8988T (cell line): ENCODE data around the gene AGPAT2.
"Not testable (repeated sequence)": the region's sequence is repeated elsewhere in the genome, so short reads cannot be mapped to it uniquely, and the experiment has no call there.

ENCODE experiments used
- DNase-seq: peaks from one replicate; pipeline ENCODE4 v3.0.0; 2011

The AGPAT2 gene

DNA sequence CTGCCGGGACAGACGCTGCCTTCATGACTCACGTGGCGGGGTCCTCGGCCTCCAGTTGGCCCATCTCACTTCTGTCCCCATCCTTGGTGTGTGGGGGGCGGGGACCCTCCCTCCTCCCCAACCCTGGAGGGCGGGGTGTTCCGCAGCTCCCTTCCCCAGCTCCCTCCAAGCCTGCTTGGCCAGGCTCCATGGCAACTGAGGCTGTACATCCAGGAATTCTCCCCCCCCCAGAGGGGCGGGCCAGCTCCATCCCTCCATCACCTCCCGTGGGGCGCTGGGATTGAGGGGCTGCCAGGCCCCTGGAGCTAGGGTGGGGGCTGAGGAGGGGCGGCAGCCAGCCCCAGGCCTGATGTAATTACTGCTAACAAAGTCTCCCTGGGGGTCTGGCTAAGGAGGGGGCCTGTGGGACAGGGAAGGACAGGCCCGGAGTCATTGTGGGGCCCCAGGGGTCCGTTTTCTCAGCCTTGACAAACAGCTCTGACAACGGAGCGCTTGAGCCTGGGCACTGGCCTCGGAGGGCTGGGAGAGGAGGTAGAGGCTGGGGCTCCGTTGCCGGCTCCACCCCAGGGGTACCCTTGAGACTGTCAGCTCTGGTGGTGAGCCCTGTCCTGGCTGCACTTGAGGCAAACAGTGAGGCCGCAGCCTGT is 33.1 kb upstream of the AGPAT2 start:
- no peak for DNase-seq

DNA sequence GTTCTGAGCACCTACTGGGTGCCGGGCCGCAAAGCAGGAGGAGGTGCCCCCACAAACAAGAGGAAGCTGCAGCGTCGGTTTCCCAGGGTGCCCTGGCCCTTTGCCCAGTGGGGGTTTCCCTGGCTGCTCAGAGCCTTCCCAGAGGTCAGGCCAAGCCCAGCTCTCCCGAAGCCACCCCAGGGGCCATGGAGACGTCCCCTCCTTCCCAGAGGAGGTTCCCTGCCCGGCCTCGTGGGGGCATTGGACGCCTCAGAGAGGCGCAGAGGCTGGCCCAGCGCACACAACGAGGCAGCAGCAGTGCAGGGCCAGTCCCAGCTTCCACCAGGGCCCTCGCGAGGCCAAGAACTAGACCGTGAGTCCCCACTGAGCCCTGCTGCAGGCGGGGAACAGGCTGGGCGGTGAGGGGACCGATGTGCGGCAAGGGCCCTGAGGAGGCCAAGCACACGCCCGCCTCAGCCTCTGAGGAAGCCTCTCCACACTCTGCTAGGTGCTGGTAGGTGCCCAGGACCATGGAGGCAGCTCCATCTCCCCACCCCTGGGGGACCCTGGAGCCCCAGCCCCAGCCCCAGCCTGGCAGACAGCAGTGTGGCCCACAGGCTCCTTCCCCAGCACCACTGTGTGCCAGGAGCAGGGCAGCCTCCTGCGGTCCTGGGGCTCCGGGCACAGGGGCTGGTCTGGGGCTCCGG is 32.1 kb upstream of the AGPAT2 start:
- DNase-seq, result no peak

DNA sequence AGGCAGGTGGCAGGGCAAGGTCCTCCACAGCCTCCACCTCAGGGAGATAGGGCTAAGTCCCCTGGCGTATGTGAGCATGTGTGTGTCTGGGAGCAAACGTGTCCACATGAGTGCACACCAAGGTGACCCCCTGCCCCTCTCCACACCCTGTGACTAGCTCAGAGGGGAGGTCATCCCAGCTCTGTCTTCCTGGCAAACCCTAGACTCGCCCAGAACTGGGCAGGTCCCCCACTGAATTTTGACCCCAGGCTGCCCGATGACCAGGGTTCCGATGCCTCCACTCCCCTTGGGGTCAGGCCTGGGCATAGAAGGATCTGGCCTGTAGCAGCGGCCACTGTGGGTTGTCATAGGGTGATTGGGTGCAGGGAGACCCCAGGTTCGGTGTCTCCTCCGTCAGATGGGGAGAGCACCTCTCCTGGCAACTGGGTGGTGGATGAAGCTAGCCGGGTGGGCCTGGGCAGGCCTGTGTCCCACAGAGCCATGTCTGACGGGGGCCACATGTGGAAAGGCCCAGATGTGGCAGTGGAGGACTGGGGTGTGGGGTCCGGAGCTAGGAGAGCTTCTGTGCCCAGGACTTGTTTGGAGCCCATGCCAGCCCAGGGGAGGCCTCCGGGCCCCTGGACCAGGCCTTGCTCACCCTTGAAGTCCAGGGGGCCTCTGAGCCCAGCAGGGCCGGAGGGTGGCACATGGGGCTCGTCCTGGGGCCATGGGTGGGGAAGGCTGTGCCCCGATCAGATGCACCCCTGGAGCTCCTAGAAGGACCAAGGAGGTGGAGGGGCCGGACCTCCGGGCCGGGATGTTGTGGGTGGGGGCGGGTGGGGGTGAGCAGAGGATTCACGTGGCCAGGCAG is 31.3 kb upstream of the AGPAT2 start:
- no peak for DNase-seq

DNA sequence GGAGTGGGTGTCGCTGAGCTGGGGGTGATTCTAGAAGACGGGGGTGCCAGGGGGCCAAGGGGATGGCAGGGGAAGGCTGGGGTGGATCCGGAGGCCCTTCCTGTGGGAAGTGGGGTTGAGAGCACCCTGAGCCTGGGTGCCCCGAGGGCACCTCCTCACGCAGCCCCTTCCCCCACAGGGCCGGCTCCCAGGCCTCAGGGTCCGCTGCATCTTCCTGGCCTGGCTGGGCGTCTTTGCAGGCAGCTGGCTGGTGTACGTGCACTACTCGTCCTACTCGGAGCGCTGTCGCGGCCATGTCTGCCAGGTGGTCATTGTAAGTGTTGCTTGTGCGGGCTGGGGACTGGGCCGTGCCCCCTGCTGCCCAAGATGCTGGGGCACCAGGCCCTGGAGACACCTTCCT is 30.1 kb upstream of the AGPAT2 start:
- DNase-seq, result no peak

DNA sequence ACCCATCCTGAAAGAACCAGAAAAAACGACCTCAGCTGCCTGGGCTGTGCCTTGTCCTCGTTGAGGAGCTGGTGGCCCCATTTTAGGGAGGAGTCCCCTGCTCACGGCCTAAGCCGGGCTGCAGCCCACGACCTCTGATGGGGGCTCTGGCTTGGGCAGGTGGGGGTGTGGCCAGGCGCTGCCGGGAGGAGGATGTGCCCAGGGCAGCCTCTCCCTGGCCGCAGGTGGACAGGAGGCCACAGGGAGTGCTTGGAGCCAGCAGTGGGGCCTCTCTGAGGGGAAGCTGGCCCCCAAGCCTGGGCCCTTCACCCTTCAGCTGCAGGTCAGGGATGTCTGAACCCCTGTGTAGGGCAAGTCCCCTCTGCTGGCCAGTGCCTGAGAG is 27.6 kb upstream of the AGPAT2 start:
- DNase-seq, result no peak

DNA sequence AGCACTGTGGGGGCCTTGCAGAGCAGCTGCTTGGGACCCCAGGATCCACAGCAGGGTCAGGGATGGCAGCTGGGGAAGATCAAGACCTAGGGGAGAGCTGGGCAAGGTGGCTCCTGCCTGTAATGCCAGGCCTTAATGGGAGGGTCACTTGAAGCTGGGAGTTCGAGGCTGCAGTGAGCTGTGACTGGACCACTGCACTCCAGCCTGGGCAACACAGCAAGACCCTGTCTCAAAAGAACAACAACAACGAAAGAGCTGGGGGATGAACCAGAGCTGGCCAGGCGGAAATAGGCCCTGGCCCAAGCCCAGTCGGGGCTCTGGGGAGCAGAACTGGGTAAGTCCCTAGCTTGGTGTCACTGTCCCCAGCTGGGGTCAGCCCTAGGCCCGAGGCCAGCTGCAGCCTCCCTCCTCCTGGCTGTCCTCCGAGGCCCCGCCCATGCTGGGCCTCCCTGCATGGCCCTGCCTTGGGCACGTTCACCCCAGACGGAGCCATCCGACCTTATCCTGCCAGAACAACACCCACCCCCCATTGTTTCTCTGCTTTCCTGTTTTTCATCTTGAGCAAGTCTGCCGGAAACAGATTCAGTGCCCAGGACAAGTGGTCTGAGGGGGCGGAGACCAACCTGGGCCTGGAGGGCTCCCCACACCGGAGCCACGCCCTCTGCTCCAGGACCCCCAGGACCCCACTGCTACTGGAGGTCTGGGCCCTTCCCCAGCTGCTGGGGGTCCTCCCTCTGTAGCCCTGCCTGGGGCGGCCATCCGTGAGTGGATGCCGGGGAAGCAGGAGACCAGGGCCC is 27.0 kb upstream of the AGPAT2 start:
- DNase-seq, result no peak

DNA sequence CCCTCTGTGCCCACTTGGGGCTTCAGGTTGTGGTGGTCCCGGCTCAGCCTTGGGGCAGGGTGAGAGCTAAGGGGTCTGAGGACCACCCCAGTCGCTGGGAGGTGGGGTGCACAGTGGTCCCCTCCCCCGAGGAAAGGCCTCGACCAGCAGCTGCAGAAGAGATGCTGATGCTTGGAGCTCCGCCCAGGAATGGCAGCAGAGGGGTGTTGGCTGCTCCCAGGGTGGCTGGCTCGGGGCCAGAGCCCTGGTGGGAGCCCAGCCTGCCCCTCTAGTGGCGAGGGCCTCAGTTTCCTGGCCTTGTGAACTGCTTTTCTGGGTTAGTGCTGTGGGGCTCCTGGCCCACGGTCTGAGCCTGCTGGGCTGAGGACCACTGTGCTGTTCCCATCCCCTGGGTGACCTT is 26.3 kb upstream of the AGPAT2 start:
- no peak for DNase-seq

DNA sequence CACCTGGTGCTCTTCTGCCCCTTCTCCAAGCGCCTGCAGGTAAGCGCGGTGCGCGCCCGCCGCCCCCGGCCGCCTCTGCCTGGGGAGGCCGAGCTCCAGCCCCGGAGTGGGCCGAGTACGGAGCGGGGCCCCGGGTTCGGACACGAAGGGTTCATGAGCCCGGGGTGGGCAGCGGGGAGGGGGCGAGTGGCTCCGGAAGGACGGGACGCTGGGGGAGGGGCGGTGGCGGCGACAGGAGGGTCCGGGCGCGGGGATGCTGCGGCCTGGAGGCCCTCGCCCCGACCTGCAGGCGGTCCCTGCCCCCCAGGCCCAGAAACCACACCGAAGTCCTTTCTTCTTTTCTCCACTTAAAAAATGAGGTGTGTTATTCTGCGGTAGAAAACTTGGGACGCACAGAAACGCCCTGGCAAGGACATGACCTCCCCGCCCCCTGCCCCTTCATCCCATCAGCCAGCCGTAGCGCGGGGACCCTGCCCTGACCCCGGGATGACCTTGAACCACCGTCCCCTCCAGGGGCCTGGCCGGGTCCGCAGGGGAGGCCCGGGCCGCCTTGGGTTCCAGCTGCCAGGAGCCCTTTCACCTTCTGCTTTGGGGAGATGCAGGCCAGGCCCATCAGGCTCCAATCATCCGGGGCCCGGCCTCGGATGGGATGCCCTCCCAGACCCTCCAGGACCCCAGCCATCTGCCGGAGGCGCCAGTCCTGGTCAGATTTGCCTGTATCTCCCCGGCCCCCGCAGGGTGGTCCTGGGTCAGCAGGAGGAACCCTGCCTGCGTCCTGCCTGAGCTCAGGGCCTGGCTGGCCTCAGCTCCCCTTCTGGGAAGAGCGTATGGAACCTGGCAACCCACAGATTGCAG is 25.7 kb upstream of the AGPAT2 start:
- peak; percentile 54 for DNase-seq

DNA sequence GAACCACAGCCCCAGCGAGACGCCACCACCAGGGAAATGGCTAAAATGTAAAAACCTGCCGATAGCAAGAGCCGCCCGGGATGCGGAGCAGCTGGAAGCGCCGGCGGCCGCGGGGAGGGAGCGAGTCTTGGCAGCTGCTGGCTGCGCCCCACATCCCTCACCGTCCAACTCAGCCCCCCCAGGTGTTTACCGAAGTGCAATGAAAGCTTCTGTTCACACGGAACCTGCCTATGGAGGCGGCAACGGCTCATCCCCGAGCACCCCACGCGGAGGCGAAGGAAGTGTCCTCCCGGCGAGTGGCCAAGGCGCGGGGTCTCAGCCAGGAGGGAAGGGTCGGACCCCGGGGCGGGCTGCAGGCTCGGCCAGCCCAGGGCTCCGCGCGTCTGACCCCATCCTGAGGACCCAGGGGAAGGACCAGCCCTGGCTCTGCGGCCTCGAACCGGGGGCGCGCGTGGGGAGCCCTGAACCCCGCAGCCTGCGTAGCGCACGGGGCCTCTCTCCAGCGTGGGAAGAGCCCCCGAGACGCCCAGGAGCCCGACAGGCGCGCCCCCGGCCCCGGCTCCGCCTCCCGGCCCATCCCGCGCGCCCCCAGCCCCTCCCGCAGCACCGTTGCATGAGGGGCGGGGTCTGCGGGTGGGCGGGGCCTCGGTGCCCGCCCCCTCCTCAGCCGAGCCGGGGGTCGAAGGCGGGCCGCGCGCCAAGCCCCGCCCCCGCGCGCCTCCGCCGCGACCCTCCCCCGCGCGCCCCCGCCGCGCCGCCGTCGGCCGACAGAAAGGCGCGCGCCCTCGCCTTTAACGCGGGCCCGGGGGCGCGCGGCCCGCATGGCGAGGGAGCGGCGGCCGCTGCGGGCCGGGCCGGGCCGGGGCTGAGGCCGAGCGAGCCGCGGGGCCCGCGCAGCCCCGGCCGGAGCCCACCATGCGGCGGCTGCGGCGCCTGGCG is 24.8 kb upstream of the AGPAT2 start, which contains the start of gene DIPK1B:
Gene DIPK1B (plus strand): TSS at position 822 of the 939 bp plus-strand sequence. CDS start 94 bp downstream, at position 916.
- no peak for DNase-seq

DNA sequence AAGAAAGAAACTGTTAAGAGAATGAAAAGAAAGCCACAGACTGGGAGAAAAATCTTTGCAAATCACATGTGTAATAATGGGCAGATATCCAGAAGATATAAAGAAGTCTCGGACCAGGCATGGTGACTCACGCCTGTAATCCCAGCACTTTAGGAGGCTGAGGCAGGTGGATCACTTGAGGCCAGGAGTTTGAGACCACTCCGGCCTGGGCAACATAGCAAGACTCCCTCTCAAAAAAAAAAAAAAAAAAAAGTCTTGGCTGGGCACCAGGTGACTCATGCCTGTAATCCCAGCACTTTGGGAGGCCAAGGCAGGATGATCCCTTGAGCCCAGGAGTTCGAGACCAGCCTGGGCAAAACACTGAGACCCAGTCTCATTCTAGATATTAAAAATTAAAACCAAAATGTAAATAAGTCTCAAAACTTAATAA is 24.0 kb upstream of the AGPAT2 start:
- DNase-seq, result not testable (repeated sequence)

DNA sequence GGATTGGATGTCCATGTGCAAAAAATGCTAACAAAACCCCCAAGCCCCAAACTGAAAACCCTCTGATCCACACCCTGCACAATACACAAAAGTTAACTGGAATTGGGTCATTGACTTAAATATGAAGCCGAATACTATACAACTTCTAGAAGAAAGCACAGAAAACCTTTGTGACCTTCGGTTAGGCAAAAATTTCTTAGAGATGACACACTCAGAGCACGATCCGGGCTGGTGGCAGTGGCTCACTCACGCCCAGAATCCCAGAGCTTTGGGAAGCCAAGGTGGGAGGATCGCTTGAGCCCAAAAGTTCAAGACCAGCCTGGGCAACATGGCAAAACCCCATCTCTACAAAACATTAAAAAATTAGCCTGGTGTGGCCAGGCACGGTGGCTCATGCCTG is 23.3 kb upstream of the AGPAT2 start:
- no peak for DNase-seq

DNA sequence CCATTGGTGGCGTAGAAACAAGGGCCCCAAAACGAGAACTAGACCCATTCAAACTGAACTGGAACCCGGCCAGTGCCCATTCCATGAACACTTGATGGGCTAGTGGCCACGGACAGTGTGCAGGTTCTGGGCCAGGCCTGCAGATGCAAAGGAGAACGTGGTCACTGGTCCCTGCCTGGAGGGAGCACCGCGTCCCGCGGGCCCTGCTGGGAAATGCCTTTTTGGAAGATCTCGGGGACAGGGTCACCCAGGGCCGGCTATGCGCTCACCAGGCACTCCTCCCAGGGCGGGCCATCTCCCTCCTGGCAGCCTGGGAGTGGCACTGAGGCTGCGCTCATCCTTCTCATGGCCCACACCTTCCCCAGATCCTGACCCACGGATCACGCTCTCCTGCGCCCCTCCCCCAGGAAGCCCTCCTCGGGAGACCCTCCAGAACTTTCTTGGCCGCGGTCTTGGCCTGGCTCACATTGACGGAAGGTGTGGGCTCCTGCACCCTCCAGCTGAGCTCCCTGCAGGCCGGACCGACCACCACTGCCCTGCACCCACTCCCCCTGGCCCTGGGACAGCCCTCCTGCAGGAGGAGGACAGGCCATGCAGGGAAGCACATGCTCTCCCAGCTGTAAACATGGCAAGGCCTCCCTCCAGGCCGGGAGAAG is 22.3 kb upstream of the AGPAT2 start:
- no peak for DNase-seq

DNA sequence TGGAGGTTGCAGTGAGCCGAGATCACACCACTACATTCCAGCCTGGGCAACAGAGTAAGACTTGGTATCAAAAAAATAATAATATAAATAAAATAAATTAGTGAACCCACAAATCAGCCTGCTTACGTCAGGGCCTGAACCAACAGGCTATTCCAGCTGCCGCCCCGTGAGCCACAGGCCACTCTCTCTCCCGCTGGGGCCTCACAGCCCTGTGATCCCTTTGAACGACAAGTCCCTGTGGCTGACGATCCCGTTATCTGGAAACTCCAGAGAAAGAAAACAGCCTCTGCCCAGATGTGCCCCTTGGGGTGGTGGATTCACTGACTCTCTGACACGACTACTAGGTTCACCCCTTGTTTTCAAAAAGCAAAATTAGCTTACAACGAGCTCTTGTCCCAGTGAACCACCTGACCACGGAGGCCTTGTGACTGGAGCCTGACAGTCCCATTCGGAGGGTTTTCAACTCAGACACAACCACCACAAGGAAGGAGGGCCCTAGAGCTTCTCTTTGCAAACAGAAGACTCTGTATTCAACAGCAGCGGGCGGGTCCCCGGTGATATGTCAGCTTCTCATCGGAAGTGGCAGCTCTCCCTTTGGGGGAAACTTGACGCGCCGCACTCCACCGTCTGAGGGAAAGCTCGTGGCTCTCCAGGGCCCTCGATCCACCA is 20.7 kb upstream of the AGPAT2 start:
- DNase-seq, result no peak

DNA sequence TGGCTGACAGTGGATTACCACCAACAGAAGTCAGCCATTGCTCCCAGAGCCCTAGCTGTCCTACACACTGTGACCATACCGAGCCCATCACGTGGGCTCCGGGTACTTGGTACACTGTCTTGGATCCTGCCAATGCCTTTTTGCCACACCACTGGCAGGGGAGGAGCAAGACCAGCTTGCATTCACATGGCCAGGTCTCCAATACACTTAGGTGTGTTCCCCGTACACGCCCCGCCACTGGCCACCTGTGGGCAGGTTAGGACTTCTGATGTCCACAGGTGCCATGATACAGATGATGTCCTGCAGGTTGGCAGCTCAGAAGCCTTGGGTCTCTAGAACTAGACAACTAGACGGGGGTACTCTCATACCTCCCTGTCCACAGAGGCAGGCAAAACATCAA is 19.8 kb upstream of the AGPAT2 start:
- DNase-seq, result no peak

DNA sequence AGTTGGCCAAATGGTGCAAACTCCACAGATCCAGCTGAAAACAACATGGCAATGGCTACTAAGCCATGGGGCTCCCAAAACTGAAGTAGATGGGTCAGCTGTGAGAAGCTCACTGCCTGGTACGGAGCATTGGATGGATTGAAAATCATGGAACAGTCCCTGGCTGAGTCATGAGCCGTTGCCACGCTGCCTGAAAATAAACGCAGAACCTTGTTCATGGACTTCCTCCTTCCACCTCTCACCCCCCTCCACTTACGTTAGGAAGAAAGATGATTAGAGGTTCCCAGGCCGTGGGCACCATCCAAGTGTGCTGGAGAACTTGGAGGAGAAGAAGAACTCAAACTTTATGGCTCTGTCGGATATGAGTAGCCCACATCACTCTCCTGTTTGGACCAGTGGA is 18.3 kb upstream of the AGPAT2 start:
- no peak for DNase-seq

DNA sequence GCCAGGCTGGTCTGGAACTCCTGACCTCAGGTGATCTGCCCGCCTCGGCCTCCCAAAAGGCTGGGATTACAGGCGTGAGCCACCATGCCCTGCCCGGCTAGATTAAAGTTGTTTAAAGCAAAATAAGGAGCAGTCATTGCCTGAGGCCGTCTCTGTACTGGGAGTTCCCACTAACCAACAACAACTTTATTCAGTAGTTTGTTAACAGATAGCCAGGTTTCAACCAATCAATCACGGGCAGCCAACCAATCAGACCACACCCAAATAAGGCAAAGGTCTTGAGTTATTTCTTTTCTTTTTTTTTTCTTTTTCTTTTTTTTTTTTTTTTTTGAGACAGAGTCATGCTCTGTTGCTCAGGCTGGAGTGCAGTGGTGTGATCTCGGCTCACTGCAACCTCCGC is 17.5 kb upstream of the AGPAT2 start:
- DNase-seq, result not testable (repeated sequence)

DNA sequence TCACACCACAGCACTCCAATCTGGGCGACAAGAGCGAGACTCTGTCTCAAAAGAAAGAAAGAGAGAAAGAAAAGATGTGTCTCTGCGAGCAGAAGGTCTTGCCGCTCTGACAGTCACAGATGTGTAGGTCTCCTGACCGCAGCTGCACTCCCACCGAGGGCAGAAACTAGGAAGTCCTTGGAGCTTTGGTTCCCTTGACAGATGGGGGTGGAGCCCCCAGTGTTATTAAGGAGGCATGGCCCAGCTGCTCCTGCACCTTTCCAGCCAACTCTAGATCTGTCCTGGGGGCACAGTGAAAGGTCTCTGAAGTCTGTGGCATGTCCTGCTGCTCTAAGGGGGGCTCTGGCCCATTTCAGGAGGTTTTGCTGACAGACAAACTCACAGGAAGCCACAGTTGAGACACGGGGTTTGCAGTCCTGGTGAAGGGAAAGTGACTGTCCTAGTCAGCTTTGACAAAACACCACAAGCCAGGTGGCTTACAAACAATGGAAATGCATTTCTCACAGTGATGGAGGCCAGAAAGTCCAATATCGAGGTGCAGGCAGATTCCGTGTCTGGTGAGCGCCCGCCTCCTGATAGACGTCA is 16.1 kb upstream of the AGPAT2 start:
- DNase-seq, result no peak

DNA sequence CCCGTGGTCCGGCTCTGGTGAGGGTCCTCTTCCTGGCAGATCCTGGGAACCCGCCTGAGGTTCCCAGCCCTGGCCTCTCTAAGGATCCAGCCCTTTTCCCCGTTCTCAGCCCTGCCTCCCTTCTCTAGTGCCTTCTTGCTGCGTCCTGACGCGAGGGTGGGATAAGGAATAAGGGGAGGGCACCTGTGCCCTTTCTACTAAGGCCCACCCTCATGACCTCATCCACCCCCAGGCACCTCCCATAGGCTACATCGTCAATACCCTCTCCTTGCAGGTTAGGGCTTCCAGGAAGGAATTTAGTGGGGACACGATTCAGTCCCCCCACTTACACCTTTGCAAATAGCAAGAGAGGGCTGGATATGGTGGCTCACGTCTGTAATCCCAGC is 14.4 kb upstream of the AGPAT2 start:
- DNase-seq, result no peak

DNA sequence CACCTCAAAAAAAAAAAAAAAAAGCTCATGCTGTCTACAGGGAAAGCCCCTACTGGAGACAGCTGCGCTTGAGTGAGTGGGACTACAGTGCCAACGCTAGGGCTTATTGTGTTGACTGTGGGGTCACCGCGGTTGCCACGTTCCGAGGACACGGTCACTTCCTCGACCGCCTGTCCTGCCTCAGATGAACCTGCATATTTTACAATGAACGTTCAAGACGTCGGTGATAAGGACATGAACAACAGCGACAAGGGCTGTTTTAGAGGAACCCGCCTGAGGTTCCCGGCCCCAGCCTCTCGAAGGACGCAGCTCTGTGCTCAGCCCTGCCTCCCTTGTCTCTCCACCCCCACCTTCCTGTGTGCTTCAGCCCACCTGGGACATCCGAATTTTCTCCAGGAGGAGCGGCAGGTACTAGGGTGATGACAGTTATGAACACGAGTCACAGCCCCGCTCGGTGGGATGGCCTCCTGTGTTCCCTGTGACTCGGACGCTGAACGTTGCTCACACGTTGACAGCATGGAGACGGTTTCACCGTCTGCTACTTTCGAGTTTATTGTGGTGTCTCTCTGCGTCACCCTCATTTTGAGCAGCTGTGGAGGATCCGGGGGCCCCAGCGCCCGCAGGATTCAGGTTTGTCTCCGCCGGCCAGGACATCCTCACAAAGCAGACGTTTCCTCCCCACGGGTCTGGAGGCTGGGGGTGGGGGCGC is 13.9 kb upstream of the AGPAT2 start:
- no peak for DNase-seq
